Gastroesophageal sphincter (tissue), 3 donors: ENCODE data around the gene ADAM22.

Experiments
- POLR2AphosphoS5 ChIP-seq: sonication (generic); formaldehyde crosslinking; IDR thresholded peaks from one replicate; pipeline ENCODE4 v1.6.1; 2017; ENCODE audit warnings: antibody characterized with exemption
- TF ChIP-seq, protein P1 (sequence below), 4 experiments: fragments of 200-600 bp in 2 of 4; fragments of 450-650 bp in 2 of 4; sonication (generic) in 1 of 4; IDR thresholded peaks; one replicate each; pipeline ENCODE4 v1.5.1; 2017 to 2019; ENCODE audit warnings: antibody characterized with exemption in 4 of 4, mild to moderate bottlenecking in 2 of 4, moderate library complexity in 2 of 4

DNA sequence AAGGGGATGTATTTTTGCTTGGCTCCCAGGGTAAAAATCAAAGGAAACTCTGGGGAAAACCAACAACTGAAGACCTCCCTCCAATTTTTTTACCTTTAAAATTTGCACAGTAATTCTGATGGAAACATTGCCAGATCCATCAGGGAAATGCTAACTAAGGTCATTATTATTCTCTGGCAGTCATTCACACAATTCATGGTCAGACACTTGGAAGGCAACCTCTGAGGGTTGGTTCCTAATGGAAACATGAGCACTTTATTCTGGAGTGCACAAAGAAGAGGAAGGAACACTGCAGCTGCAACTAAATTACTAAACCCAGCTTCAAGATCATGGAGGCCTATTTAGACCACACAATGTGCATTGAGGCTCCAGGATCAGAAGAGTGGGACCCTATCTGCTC is 251.6 kb downstream of the ADAM22 start:
- TF ChIP-seq POLR2AphosphoS5: no peak
- TF ChIP-seq, protein P1, sequence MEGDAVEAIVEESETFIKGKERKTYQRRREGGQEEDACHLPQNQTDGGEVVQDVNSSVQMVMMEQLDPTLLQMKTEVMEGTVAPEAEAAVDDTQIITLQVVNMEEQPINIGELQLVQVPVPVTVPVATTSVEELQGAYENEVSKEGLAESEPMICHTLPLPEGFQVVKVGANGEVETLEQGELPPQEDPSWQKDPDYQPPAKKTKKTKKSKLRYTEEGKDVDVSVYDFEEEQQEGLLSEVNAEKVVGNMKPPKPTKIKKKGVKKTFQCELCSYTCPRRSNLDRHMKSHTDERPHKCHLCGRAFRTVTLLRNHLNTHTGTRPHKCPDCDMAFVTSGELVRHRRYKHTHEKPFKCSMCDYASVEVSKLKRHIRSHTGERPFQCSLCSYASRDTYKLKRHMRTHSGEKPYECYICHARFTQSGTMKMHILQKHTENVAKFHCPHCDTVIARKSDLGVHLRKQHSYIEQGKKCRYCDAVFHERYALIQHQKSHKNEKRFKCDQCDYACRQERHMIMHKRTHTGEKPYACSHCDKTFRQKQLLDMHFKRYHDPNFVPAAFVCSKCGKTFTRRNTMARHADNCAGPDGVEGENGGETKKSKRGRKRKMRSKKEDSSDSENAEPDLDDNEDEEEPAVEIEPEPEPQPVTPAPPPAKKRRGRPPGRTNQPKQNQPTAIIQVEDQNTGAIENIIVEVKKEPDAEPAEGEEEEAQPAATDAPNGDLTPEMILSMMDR (IDR thresholded peaks at IDR 0.05): no peak
